Ishikawa (cell line): Measurements from ENCODE around the gene ENOX2.

Experiments used
- EGR1 ChIP-seq: IDR thresholded peaks from 2 replicates; pipeline ENCODE4 v1.6.1; 2012
- EP300 ChIP-seq: IDR thresholded peaks from 2 replicates; pipeline ENCODE4 v1.6.1; 2012; ENCODE audit warnings: borderline replicate concordance
- FOXM1 ChIP-seq: IDR thresholded peaks from 2 replicates; pipeline ENCODE4 v1.6.1; 2012; ENCODE audit warnings: low read depth, borderline replicate concordance
- NFIC ChIP-seq: IDR thresholded peaks from 2 replicates; pipeline ENCODE4 v1.6.1; 2012
- RAD21 ChIP-seq: IDR thresholded peaks from 2 replicates; pipeline ENCODE4 v1.6.1; 2012; ENCODE audit warnings: low read depth
- TAF1 ChIP-seq: IDR thresholded peaks from 2 replicates; pipeline ENCODE4 v1.6.1; 2012; ENCODE audit warnings: low read depth, mild to moderate bottlenecking
- TCF12 ChIP-seq: IDR thresholded peaks from 2 replicates; pipeline ENCODE4 v1.6.1; 2012; ENCODE audit warnings: low read depth
- TEAD4 ChIP-seq: IDR thresholded peaks from 2 replicates; pipeline ENCODE4 v1.6.1; 2012
- YY1 ChIP-seq: IDR thresholded peaks from 2 replicates; pipeline ENCODE4 v1.6.1; 2012; ENCODE audit warnings: low read depth
- ZBTB7A ChIP-seq: IDR thresholded peaks from 2 replicates; pipeline ENCODE4 v1.6.1; 2012; ENCODE audit warnings: low read depth
- TF ChIP-seq, protein P1 (sequence below): IDR thresholded peaks from 2 replicates; pipeline ENCODE4 v1.6.1; 2012

DNA sequence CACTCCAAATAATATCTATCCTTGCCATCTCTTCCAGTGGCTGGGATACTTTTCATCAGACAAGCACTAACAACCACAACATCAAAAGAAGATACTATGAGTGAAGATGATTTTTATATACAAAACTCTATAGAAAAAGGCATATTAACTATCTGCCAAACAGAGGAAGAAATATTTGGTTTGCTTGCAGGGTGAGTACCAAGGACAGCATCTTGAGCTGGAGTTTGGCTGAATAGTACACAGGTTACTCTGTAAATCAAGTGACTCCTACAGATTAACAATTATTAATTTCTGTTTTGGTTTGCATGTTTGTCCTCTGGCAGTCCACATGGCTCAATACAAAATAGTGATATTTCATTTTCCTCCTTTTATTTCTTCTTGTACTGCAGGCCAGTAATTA lies 253.3 kb downstream of the ENOX2 start:
- no peak for TF ChIP-seq TCF12
- no peak for TF ChIP-seq EGR1
- TF ChIP-seq ZBTB7A, result no peak
- no peak for TF ChIP-seq RAD21
- TF ChIP-seq FOXM1, result no peak
- TF ChIP-seq EP300, result no peak
- no peak for TF ChIP-seq TAF1
- TF ChIP-seq YY1, result no peak
- TF ChIP-seq TEAD4, result no peak
- TF ChIP-seq, protein P1, sequence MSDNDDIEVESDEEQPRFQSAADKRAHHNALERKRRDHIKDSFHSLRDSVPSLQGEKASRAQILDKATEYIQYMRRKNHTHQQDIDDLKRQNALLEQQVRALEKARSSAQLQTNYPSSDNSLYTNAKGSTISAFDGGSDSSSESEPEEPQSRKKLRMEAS, result no peak
- no peak for TF ChIP-seq NFIC
